HepG2 (cell line): ENCODE data around the gene TMC4. TPM values are rescaled to one million over a fixed set of nuclear protein-coding genes. Genes with fewer than 3 reads are reported as not detected.

Experiments
- ATAC-seq: fragments of 200-7000 bp; cut with Tn5 transposase; 3 replicates; pipeline ENCODE4 v1.9.1; 2020; ENCODE audit warnings: mild to moderate bottlenecking, moderate library complexity
- BruUV-seq: library from RNA; stranded (reverse); fragments of 400-500 nt; replicated peaks from 2 replicates; lab custom pipeline; 2021; lab: Mats Ljungman, UMichigan
- CTCF ChIA-PET: fragments of 300-600 bp; formaldehyde crosslinking; extraction: SDS; loops from one replicate; lab custom pipeline; 2021; ENCODE audit warnings: low total read pairs, inconsistent platforms, low intra/inter-chr PET ratio; lab: Yijun Ruan, JAX
- POLR2A ChIA-PET: fragments of 350-600 bp; sonication (Branson Sonifier 250); formaldehyde crosslinking; loops from one replicate; lab custom pipeline; 2020; ENCODE audit warnings: antibody characterized with exemption, inconsistent platforms; lab: Yijun Ruan, JAX
- DNase-seq: peaks from one replicate; pipeline ENCODE4 v3.0.0-alpha.2; 2015; ENCODE audit warnings: low spot score
- FAIRE-seq: peaks from 3 replicates; lab custom pipeline; 2011; peaks lifted over from hg19 to GRCh38; lab: Jason Lieb, UNC
- H2AFZ ChIP-seq: one replicate; pipeline ENCODE4 v1.6.1; 2011; ENCODE audit warnings: low read length, inconsistent platforms
- H3K27ac ChIP-seq: fragments of 300-600 bp; 3 replicates; pipeline ENCODE4 v1.8.0; 2011; ENCODE audit warnings: mixed run types, mild to moderate bottlenecking, mixed read lengths, low read length, inconsistent platforms; ENCODE audit not compliant: insufficient read depth; ENCODE audit errors: extremely low read length
- H3K27me3 ChIP-seq, 2 experiments: fragments of 200-600 bp in 1 of 2; 2 replicates in 1 of 2; 3 replicates in 1 of 2; pipeline versions ENCODE4 v1.6.0 to v1.8.0; 2011; ENCODE audit warnings: low read length in 2 of 2, mild to moderate bottlenecking in 2 of 2, moderate library complexity in 2 of 2, inconsistent platforms in 1 of 2; ENCODE audit not compliant: insufficient read depth in 2 of 2, control insufficient read depth in 1 of 2
- H3K36me3 ChIP-seq, 2 experiments: fragments of 200-600 bp in 1 of 2; replicated peaks in 1 of 2; 2 replicates in 1 of 2; 3 replicates in 1 of 2; pipeline versions ENCODE4 v1.5.1 to v1.8.0; 2011; ENCODE audit warnings: low read length in 2 of 2, inconsistent platforms in 1 of 2; ENCODE audit not compliant: insufficient read depth in 2 of 2, control insufficient read depth in 1 of 2
- H3K4me1 ChIP-seq: 2 replicates; pipeline ENCODE4 v1.5.1; 2012; ENCODE audit warnings: low read length, inconsistent platforms; ENCODE audit not compliant: insufficient read depth
- H3K4me2 ChIP-seq: 2 replicates; pipeline ENCODE4 v1.6.0; 2011; ENCODE audit warnings: low read depth, low read length, inconsistent platforms
- H3K4me3 ChIP-seq, 3 experiments: fragments of 200-600 bp in 1 of 3; sonication (generic), shearing (Covaris generic) in 1 of 3; replicated peaks in 1 of 3; 2 replicates each; pipeline ENCODE4 v1.5.1; 2011 to 2016; ENCODE audit warnings: low read length in 3 of 3, inconsistent platforms in 2 of 3, low read depth in 2 of 3, mild to moderate bottlenecking in 2 of 3, control low read depth in 1 of 3, mixed read lengths in 1 of 3; ENCODE audit not compliant: insufficient read depth in 1 of 3
- H3K79me2 ChIP-seq: one replicate; pipeline ENCODE4 v1.6.1; 2011; ENCODE audit warnings: low read length, inconsistent platforms; ENCODE audit not compliant: insufficient read depth
- H3K9ac ChIP-seq: 2 replicates; pipeline ENCODE4 v1.6.0; 2011; ENCODE audit warnings: mild to moderate bottlenecking, low read depth, low read length, inconsistent platforms; ENCODE audit not compliant: insufficient read depth
- H3K9me3 ChIP-seq: 2 replicates; pipeline ENCODE4 v1.5.1; 2012; ENCODE audit warnings: mild to moderate bottlenecking, low read length
- H4K20me1 ChIP-seq: 2 replicates; pipeline ENCODE4 v1.6.0; 2011; ENCODE audit warnings: inconsistent platforms, mild to moderate bottlenecking, low read length, moderate library complexity; ENCODE audit not compliant: insufficient read depth
- DNMT3B ChIP-seq: conservative IDR thresholded peaks from 2 replicates; pipeline ENCODE4 v1.6.1; 2016; ENCODE audit warnings: missing biosample characterization, control low read depth
- KLF9 ChIP-seq: IDR thresholded peaks from 2 replicates; pipeline ENCODE4 v1.6.1; 2016; ENCODE audit warnings: low read depth
- MNT ChIP-seq: fragments of 450-650 bp; IDR thresholded peaks from 2 replicates; pipeline ENCODE4 v1.6.1; 2016
- MXD3 ChIP-seq: IDR thresholded peaks from 2 replicates; pipeline ENCODE4 v1.6.1; 2016; ENCODE audit warnings: mild to moderate bottlenecking, missing biosample characterization, missing genetic modification reagents
- NFATC3 ChIP-seq: sonication (generic); formaldehyde crosslinking; IDR thresholded peaks from 2 replicates; pipeline ENCODE4 v1.5.1; 2020; ENCODE audit warnings: mild to moderate bottlenecking, missing genetic modification reagents
- RFX5 ChIP-seq: IDR thresholded peaks from 2 replicates; pipeline ENCODE4 v1.6.1; 2011; ENCODE audit warnings: low read depth, low read length, improper control_type of control experiment
- ZNF672 ChIP-seq: sonication (generic); formaldehyde crosslinking; IDR thresholded peaks from 2 replicates; pipeline ENCODE4 v1.8.1; 2022; ENCODE audit warnings: missing genetic modification reagents
- ZNF776 ChIP-seq: sonication (generic); formaldehyde crosslinking; IDR thresholded peaks from 2 replicates; pipeline ENCODE4 v1.4.0; 2020; ENCODE audit warnings: mild to moderate bottlenecking, missing genetic modification reagents
- WGBS: methylation state at CpG from one replicate; pipeline ENCODE4 v1.1.6; 2017; ENCODE audit warnings: low lambda C conversion rate; 5-methylcytosine and 5-hydroxymethylcytosine counted together
- in situ Hi-C: cut with HindIII; loops from 2 replicates; pipeline ENCODE4 v1.10.0; 2017; ENCODE audit warnings: low pct_unique_long_range_greater_than_20kb; ENCODE audit not compliant: extremely low pct_ligation_motif_present
- intact Hi-C: fragments of 100-400 bp; cut with micrococcal nuclease; formaldehyde crosslinking; loops from one replicate; pipeline ENCODE4 v1.10.0; 2022; ENCODE audit not compliant: unreplicated experiment
- polyA plus RNA-seq, 8 experiments: library from polyadenylated mRNA; depleted of rRNA in 3 of 8; stranded (reverse) in 7 of 8; unstranded in 1 of 8; fragments of >200 nt; fragmentation: Illumina TruSeq in 4 of 8; extraction: Trizol in 4 of 8; gene quantifications; 2 replicates each; pipeline versions ENCODE4 v1.2.1 to v1.2.3, GENCODE V29; 2011 to 2016; ENCODE audit warnings: low read depth in 4 of 8, missing spikeins in 1 of 8, mixed read lengths in 1 of 8; ENCODE audit not compliant: insufficient read depth in 1 of 8
- total RNA-seq, 5 experiments: library from RNA; depleted of rRNA; stranded (reverse); fragments of >200 nt; fragmentation: Illumina TruSeq; extraction: Trizol; gene quantifications; 2 replicates each; pipeline ENCODE4 v1.2.3, GENCODE V29; 2016; ENCODE audit warnings: low read depth in 1 of 5

TMC4 gene
- total and polyA plus RNA-seq, 2 of the 13 experiments (the other 11 are each of a cell fraction or from before 2014, with no cell fraction given), result 0.13 to 0.24 TPM

GRCh38 chr19:54142166-54142780, 30.7 kb downstream of the TMC4 start:
- Histone ChIP-seq H3K4me1 (peaks cover 29% of the 10 kb centered on the region), H3K27me3 (no peaks in the 10 kb centered on the region), H3K9me3 (no peaks in the 10 kb centered on the region), H3K4me2 (no peak overlapping the region), H3K79me2 (peaks cover 39% of the 10 kb centered on the region), H4K20me1 (peaks cover 11% of the 10 kb centered on the region; the same call in 1 of the 2 replicates), H3K27ac (no peak overlapping the region), H2AFZ (no peak overlapping the region), H3K36me3 (peaks cover 57 to 77% of the 10 kb centered on the region in 2 experiments), H3K9ac (no peak overlapping the region), H3K4me3 (no peak overlapping the region)
- FAIRE-seq (no peak), ATAC-seq (no peak), DNase-seq (no peak)
- intact Hi-C loops (no loop called here), in situ Hi-C loops (no loop called here)
- TF ChIP-seq ZNF672 (no peak), RFX5 (no peak), NFATC3 (no peak), DNMT3B (no peak), MXD3 (CRISPR knock-in tag) (no peak), KLF9 (CRISPR knock-in tag) (no peak), ZNF776 (CRISPR knock-in tag) (no peak), MNT (no peak)
- WGBS, result 94% methylated on average over 7 of the region's 7 CpGs
- CTCF ChIA-PET, result no interaction called here
- POLR2A ChIA-PET, result no interaction called here
- BruUV-seq, result no TSS peak
